ENCODE data around the gene CERS5.

The CERS5 gene

GRCh38 chr12:50123203-50123602 is 44.0 kb downstream of the CERS5 start:
- no peak for DNase-seq

GRCh38 chr12:50121641-50122040 is 45.5 kb downstream of the CERS5 start:
- no peak for DNase-seq

- no peak for DNase-seq
These were observed 46.2 kb downstream of the CERS5 start for GRCh38 chr12:50120953-50121352.

- no peak for DNase-seq
These were observed 46.6 kb downstream of the CERS5 start for GRCh38 chr12:50120521-50120920.

- no peak for DNase-seq
These were observed 47.8 kb downstream of the CERS5 start for GRCh38 chr12:50119387-50119786.

- no peak for DNase-seq
These were observed 50.0 kb downstream of the CERS5 start for GRCh38 chr12:50117057-50117622.

- DNase-seq: peak; percentile 56
These were observed 54.5 kb downstream of the CERS5 start for GRCh38 chr12:50112456-50113218.

GRCh38 chr12:50111693-50112455 is 55.3 kb downstream of the CERS5 start, which contains the start of gene COX14:
TSS of gene COX14 (plus strand) at chr12:50112236. CDS start at chr12:50120044, 7,808 bp downstream.
- peak; percentile 99 for DNase-seq

- DNase-seq: no peak
These were observed 55.8 kb downstream of the CERS5 start for GRCh38 chr12:50111395-50111692.

GRCh38 chr12:50110762-50111351 is 56.3 kb downstream of the CERS5 start:
- DNase-seq: peak; percentile 70

- DNase-seq: peak; percentile 85
These were observed 56.9 kb downstream of the CERS5 start for GRCh38 chr12:50110127-50110761.

GRCh38 chr12:50109319-50109718 is 57.9 kb downstream of the CERS5 start:
- no peak for DNase-seq

GRCh38 chr12:50107416-50108268 is 59.5 kb downstream of the CERS5 start:
- no peak for DNase-seq

GRCh38 chr12:50106907-50107306 is 60.3 kb downstream of the CERS5 start:
- DNase-seq: no peak

- no peak for DNase-seq
These were observed 61.2 kb downstream of the CERS5 start for GRCh38 chr12:50105913-50106450.

- DNase-seq: no peak
These were observed 62.5 kb downstream of the CERS5 start for GRCh38 chr12:50104417-50105366.

- peak; percentile 89 for DNase-seq
These were observed 63.3 kb downstream of the CERS5 start, which contains the start of gene GPD1 for GRCh38 chr12:50103767-50104321. TSS of gene GPD1 (plus strand) at chr12:50104008. CDS start at chr12:50104051, 43 bp downstream.

- DNase-seq: no peak
These were observed 63.8 kb downstream of the CERS5 start for GRCh38 chr12:50103351-50103750.

- DNase-seq: peak; percentile 21
These were observed 64.4 kb downstream of the CERS5 start for GRCh38 chr12:50102646-50103309.

GRCh38 chr12:50102131-50102531 is 65.0 kb downstream of the CERS5 start:
- DNase-seq: no peak

Data from NCI-H2171 treated with DMSO at 0.1 percent for 48 hours (cell line).